B cell (primary cell): Measurements from ENCODE around the gene SUOX. TPM values are rescaled to one million over a fixed set of nuclear protein-coding genes. Genes with fewer than 3 reads are reported as not detected.

ENCODE experiments used
- ATAC-seq: fragments of 200-7000 bp; cut with Tn5 transposase; one replicate; pipeline ENCODE4 v1.10.0; 2021; ENCODE audit warnings: low read depth, mild to moderate bottlenecking, moderate number of reproducible peaks, moderate library complexity
- CTCF ChIA-PET: fragments of 350-600 bp; sonication (Branson Sonifier 250); formaldehyde crosslinking; loops from one replicate; lab custom pipeline; 2021; ENCODE audit warnings: antibody characterized with exemption, inconsistent platforms; lab: Charles Lee
- POLR2A ChIA-PET: fragments of 350-600 bp; sonication (Branson Sonifier 250); formaldehyde crosslinking; loops from one replicate; lab custom pipeline; 2021; ENCODE audit warnings: antibody characterized with exemption; lab: Charles Lee
- DNase-seq: peaks from one replicate; pipeline ENCODE4 v3.0.0; 2013
- H2AFZ ChIP-seq: 2 replicates; pipeline ENCODE4 v1.6.1; 2012; ENCODE audit warnings: mild to moderate bottlenecking, low read depth, low read length; ENCODE audit not compliant: insufficient read depth, poor library complexity, severe bottlenecking
- H3K27ac ChIP-seq, 2 donors: 1 replicate in 1 of 2; 2 replicates in 1 of 2; pipeline ENCODE4 v1.5.1; 2012 to 2013; ENCODE audit warnings: low read length in 2 of 2, mild to moderate bottlenecking in 2 of 2, moderate library complexity in 1 of 2
- H3K27me3 ChIP-seq, 4 experiments: fragments of 200-600 bp in 1 of 4; sonication (generic) in 1 of 4; replicated peaks in 1 of 4; 1 replicate in 2 of 4; 2 replicates in 2 of 4; pipeline versions ENCODE4 v1.6.1 to v1.7.0; 2013 to 2016; ENCODE audit warnings: low read length in 3 of 4, mild to moderate bottlenecking in 2 of 4, mixed read lengths in 1 of 4, moderate library complexity in 1 of 4; ENCODE audit not compliant: insufficient read depth in 4 of 4, control insufficient read depth in 3 of 4; ENCODE audit errors: control extremely low read depth in 1 of 4
- H3K36me3 ChIP-seq, 2 experiments: replicated peaks in 1 of 2; 1 replicate in 1 of 2; 2 replicates in 1 of 2; pipeline versions ENCODE4 v1.6.1 to v1.7.1; 2013; ENCODE audit warnings: low read length in 1 of 2; ENCODE audit not compliant: insufficient read depth in 2 of 2, control insufficient read depth in 1 of 2; ENCODE audit errors: control extremely low read depth in 1 of 2, extremely low read depth in 1 of 2
- H3K4me1 ChIP-seq, 2 donors: fragments of 200-600 bp in 1 of 2; sonication (generic) in 1 of 2; 1 replicate in 1 of 2; 2 replicates in 1 of 2; pipeline versions ENCODE4 v1.5.1 to v1.6.1; 2013 to 2017; ENCODE audit warnings: low read length in 2 of 2; ENCODE audit not compliant: control insufficient read depth in 2 of 2, insufficient read depth in 2 of 2
- H3K4me2 ChIP-seq: replicated peaks from 2 replicates; pipeline ENCODE3; 2012; ENCODE audit warnings: mild to moderate bottlenecking, low read depth, low read length; ENCODE audit not compliant: poor library complexity, severe bottlenecking
- H3K4me3 ChIP-seq, 5 experiments: fragments of 200-600 bp in 1 of 5; sonication (generic) in 1 of 5; 1 replicate in 3 of 5; 2 replicates in 2 of 5; pipeline versions ENCODE4 v1.5.1 to v1.7.0; 2011 to 2016; ENCODE audit warnings: low read length in 4 of 5, mild to moderate bottlenecking in 4 of 5, low read depth in 2 of 5, control low read depth in 1 of 5, moderate library complexity in 1 of 5; ENCODE audit not compliant: insufficient read depth in 1 of 5; ENCODE audit errors: control extremely low read depth in 1 of 5, extremely low read depth in 1 of 5
- H3K79me2 ChIP-seq: fragments of 200-600 bp; sonication (generic); one replicate; pipeline ENCODE4 v1.6.0; 2016; ENCODE audit warnings: low read length; ENCODE audit not compliant: control insufficient read depth, insufficient read depth
- H3K9ac ChIP-seq: fragments of 200-600 bp; sonication (generic); 2 replicates; pipeline ENCODE4 v1.6.1; 2017; ENCODE audit warnings: mild to moderate bottlenecking, low read length, moderate library complexity
- H3K9me3 ChIP-seq, 3 donors: one replicate each; pipeline versions ENCODE4 v1.6.1 to v1.7.1; 2013; ENCODE audit warnings: low read length in 2 of 3; ENCODE audit not compliant: control insufficient read depth in 2 of 3, insufficient read depth in 1 of 3; ENCODE audit errors: control extremely low read depth in 1 of 3
- H4K20me1 ChIP-seq: 2 replicates; pipeline ENCODE4 v1.6.0; 2012; ENCODE audit warnings: mild to moderate bottlenecking, low read length; ENCODE audit not compliant: insufficient read depth, control insufficient read depth, poor library complexity, severe bottlenecking
- H3K27ac Mint-ChIP-seq: one replicate; pipeline ENCODE4 v1.8.0; 2021; ENCODE audit warnings: mixed read lengths
- H3K27me3 Mint-ChIP-seq: one replicate; pipeline ENCODE4 v1.8.0; 2021; ENCODE audit warnings: mixed read lengths
- H3K4me1 Mint-ChIP-seq: one replicate; pipeline ENCODE4 v1.8.0; 2021; ENCODE audit warnings: mixed read lengths
- H3K4me3 Mint-ChIP-seq: one replicate; pipeline ENCODE4 v1.8.0; 2021; ENCODE audit warnings: mixed read lengths
- H3K9me3 Mint-ChIP-seq: one replicate; pipeline ENCODE4 v1.8.0; 2022; ENCODE audit warnings: mixed read lengths; ENCODE audit not compliant: insufficient read depth
- EZH2 ChIP-seq: IDR thresholded peaks from 2 replicates; pipeline ENCODE4 v1.6.1; 2012; ENCODE audit warnings: borderline replicate concordance, low read depth, mild to moderate bottlenecking, moderate library complexity, low read length; ENCODE audit not compliant: insufficient read depth, poor library complexity, severe bottlenecking
- WGBS: methylation state at CpG from one replicate; pipeline ENCODE4 v1.1.5; 2013; ENCODE audit warnings: missing lambda C conversion rate; ENCODE audit not compliant: insufficient coverage; 5-methylcytosine and 5-hydroxymethylcytosine counted together
- intact Hi-C: fragments of 100-400 bp; cut with micrococcal nuclease; formaldehyde crosslinking; loops from one replicate; pipeline ENCODE4 v1.10.0; 2022
- polyA plus RNA-seq: library from polyadenylated mRNA; depleted of rRNA; stranded (reverse); fragments of >200 nt; gene quantifications from 2 replicates; pipeline ENCODE4 v1.2.3, GENCODE V29; 2012
- total RNA-seq, 2 donors: library from RNA; stranded (reverse); fragments of 120-200 nt in 1 of 2; gene quantifications; 1 replicate in 1 of 2; 2 replicates in 1 of 2; pipeline versions ENCODE4 v1.2.3 to v1.2.4, GENCODE V29; 2013 to 2022
- TF ChIP-seq, protein P1 (sequence below): fragments of 200-600 bp; IDR thresholded peaks from one replicate; pipeline ENCODE4 v1.8.0; 2022; ENCODE audit warnings: antibody characterized with exemption, mild to moderate bottlenecking

Gene SUOX
- total and polyA plus RNA-seq, 2 donors (not counting 1 experiment from before 2014, with no cell fraction given): 3.1 to 7.5 TPM

DNA sequence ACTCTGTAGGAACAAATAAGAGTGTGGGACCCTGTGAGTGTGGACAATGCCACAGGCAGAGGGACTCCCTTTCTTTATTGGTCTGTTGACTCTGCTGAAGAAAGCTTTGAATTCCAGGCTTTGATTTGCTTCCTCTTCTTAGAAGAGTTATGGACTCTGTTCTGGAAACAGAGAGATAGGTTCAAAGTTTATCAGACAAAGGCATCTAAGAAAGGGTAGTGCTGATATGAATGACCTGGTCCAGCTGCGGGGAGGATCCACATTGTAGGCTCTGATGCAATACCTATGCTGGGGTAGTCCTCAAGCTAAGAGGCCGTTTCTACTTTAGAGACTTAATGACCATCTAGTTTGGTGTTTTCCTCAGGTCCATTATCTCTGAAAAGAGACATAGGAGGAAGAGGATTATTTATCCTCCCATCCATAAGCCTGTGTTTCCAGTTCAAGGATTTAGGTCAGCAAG lies 13.1 kb downstream of the SUOX start:
- Histone ChIP-seq H3K4me3 (no peak overlapping the region), H3K9ac (no peak overlapping the region), H4K20me1 (no peaks in the 10 kb centered on the region), H3K27ac (no peak overlapping the region), H3K27me3 (no peaks in the 10 kb centered on the region), H3K9me3 (no peaks in the 10 kb centered on the region), H3K4me1 (peaks cover 5 to 11% of the 10 kb centered on the region in 2 donors), H3K79me2 (no peaks in the 10 kb centered on the region), H2AFZ (no peak overlapping the region), H3K36me3 (no peaks in the 10 kb centered on the region), H3K4me2 (no peak overlapping the region)
- POLR2A ChIA-PET: no interaction called here
- Mint-ChIP-seq H3K4me3 (peak overlapping the region; percentile 16), H3K9me3 (no peaks in the 10 kb centered on the region), H3K27ac (no peak overlapping the region), H3K4me1 (peaks cover 14% of the 10 kb centered on the region), H3K27me3 (no peaks in the 10 kb centered on the region)
- DNase-seq (no peak), ATAC-seq (no peak)
- intact Hi-C loops: no loop called here
- CTCF ChIA-PET: interaction anchor here (1.5 to 2.0 kb wide), 2 partner anchors 14 to 17 kb away, joined by 3 to 8 read pairs; no protein-coding TSS in a partner anchor
- no CpG with 5 or more reads among the region's 2 CpGs for WGBS
- TF ChIP-seq, protein P1, sequence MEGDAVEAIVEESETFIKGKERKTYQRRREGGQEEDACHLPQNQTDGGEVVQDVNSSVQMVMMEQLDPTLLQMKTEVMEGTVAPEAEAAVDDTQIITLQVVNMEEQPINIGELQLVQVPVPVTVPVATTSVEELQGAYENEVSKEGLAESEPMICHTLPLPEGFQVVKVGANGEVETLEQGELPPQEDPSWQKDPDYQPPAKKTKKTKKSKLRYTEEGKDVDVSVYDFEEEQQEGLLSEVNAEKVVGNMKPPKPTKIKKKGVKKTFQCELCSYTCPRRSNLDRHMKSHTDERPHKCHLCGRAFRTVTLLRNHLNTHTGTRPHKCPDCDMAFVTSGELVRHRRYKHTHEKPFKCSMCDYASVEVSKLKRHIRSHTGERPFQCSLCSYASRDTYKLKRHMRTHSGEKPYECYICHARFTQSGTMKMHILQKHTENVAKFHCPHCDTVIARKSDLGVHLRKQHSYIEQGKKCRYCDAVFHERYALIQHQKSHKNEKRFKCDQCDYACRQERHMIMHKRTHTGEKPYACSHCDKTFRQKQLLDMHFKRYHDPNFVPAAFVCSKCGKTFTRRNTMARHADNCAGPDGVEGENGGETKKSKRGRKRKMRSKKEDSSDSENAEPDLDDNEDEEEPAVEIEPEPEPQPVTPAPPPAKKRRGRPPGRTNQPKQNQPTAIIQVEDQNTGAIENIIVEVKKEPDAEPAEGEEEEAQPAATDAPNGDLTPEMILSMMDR: no peak
- TF ChIP-seq EZH2: no peak

DNA sequence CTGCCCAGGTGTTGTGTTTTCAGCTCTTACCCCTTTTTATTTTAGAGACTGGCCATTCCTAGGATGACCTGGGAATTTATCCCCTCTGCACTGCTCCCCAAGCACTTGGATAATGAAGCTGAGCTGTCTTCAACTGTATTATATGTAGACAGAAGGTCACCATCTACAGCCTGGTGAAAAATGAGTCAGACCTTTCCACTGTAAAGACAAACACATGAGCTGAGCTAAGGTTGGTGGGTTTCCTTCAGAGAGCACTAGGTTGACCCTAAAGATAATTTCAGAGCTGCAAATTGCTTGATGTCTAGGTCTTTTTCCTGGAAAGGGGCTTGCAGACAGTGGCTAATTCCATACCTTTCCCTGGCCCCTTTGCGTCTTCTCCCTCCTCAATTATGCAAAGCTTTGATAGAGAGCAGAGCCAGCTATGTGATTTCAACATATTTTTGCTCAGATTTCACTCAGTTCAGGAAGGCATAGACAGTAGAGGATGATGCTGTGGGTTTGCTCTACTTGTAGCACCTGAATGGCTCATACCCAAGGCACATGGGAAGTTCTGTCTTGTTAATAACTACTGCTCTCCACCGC lies 14.5 kb downstream of the SUOX start:
- no peak overlapping the region for H3K27ac ChIP-seq
- Mint-ChIP-seq H3K9me3 (no peaks in the 10 kb centered on the region), H3K4me1 (peaks cover 14% of the 10 kb centered on the region), H3K27me3 (no peaks in the 10 kb centered on the region), H3K27ac (no peak overlapping the region), H3K4me3 (no peak overlapping the region)
- no CpG with 5 or more reads among the region's 2 CpGs for WGBS
- POLR2A ChIA-PET: no interaction called here
- no peaks in the 10 kb centered on the region for H3K36me3 ChIP-seq
- CTCF ChIA-PET: interaction anchor here (1.4 to 2.0 kb wide), 2 partner anchors 12 to 15 kb away, joined by 3 to 6 read pairs; partner anchors contain the start of gene SUOX
- H4K20me1 ChIP-seq: no peaks in the 10 kb centered on the region
- no peak for TF ChIP-seq EZH2
- TF ChIP-seq, protein P1: no peak
- H3K4me3 ChIP-seq: no peak overlapping the region
- H3K9ac ChIP-seq: no peak overlapping the region
- no peak overlapping the region for H3K4me2 ChIP-seq
- no peak overlapping the region for H2AFZ ChIP-seq
- H3K27me3 ChIP-seq: no peaks in the 10 kb centered on the region
- H3K9me3 ChIP-seq: no peaks in the 10 kb centered on the region
- DNase-seq: no peak
- H3K79me2 ChIP-seq: no peaks in the 10 kb centered on the region
- ATAC-seq: no peak
- intact Hi-C loops: no loop called here
- peaks cover 5 to 11% of the 10 kb centered on the region in 2 donors for H3K4me1 ChIP-seq
